MM.1S (cell line): ENCODE results near the gene S100A8.

Experiments
- EZH2 ChIP-seq: fragments of 300-600 bp; sonication (generic); optimal IDR thresholded peaks from 2 replicates; pipeline ENCODE3; 2017; ENCODE audit warnings: low read depth, mild to moderate bottlenecking, antibody characterized with exemption, low read length, mixed read lengths
- EZH2phosphoT487 ChIP-seq: fragments of 300-600 bp; sonication (generic); IDR thresholded peaks from 2 replicates; pipeline ENCODE4 v1.6.1; 2018; ENCODE audit warnings: antibody characterized with exemption, low read length
- TF ChIP-seq, protein P1 (sequence below): fragments of 300-600 bp; sonication (generic); IDR thresholded peaks from 2 replicates; pipeline ENCODE4 v1.5.1; 2016; ENCODE audit warnings: antibody characterized with exemption, low read length, mixed read lengths

DNA sequence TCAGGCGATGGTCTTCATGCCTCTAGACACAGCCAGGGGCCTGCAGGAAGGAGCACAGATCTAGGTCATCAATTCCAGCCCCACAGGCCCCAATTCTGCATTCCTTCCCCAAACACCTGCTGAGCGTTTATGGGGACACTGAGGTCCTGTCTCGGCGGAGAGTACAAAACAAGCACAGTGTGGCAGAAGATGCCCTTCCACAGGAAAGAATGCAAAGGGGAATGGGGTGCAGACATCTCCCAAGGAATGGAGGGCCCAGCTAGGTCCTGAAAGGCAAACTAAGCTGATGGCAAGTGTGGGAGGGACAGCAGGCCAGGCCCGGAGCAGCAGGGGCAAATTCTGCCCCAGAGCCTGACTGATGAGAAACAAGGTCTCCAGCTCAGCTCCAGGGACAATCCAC is 3.5 kb upstream of the S100A8 start:
- TF ChIP-seq, protein P1, sequence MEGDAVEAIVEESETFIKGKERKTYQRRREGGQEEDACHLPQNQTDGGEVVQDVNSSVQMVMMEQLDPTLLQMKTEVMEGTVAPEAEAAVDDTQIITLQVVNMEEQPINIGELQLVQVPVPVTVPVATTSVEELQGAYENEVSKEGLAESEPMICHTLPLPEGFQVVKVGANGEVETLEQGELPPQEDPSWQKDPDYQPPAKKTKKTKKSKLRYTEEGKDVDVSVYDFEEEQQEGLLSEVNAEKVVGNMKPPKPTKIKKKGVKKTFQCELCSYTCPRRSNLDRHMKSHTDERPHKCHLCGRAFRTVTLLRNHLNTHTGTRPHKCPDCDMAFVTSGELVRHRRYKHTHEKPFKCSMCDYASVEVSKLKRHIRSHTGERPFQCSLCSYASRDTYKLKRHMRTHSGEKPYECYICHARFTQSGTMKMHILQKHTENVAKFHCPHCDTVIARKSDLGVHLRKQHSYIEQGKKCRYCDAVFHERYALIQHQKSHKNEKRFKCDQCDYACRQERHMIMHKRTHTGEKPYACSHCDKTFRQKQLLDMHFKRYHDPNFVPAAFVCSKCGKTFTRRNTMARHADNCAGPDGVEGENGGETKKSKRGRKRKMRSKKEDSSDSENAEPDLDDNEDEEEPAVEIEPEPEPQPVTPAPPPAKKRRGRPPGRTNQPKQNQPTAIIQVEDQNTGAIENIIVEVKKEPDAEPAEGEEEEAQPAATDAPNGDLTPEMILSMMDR: no peak
- TF ChIP-seq EZH2: no peak
- no peak for TF ChIP-seq EZH2phosphoT487
